Measurements from ENCODE around the gene ELL2.

- TF ChIP-seq CTCF (IDR thresholded peaks at IDR 0.05) = no peak
- TF ChIP-seq POLR2A (IDR thresholded peaks at IDR 0.05) = no peak
- no peak for TF ChIP-seq POLR2AphosphoS5 (IDR thresholded peaks at IDR 0.05)
These were observed 46.8 kb upstream of the ELL2 start for GRCh38 chr5:96008487-96008886.

Data from suprapubic skin (tissue), 4 donors.